Psoas muscle (tissue), 8 donors: ENCODE data around the gene CCDC93. TPM values are rescaled to one million over a fixed set of nuclear protein-coding genes. Genes with fewer than 3 reads are reported as not detected.

Source experiments
- ATAC-seq, 4 donors: fragments of 200-7000 bp; cut with Tn5 transposase; one replicate each; pipeline ENCODE4 v1.9.1; 2020; ENCODE audit warnings: moderate library complexity in 3 of 4, mild to moderate bottlenecking in 2 of 4
- DNase-seq, 2 donors: peaks; one replicate each; pipeline ENCODE4 v3.0.0-alpha.2; 2020
- H3K27ac ChIP-seq: fragments of 200-600 bp; one replicate; pipeline ENCODE4 v1.8.0; 2022
- H3K27me3 ChIP-seq, 3 donors: fragments of 200-600 bp in 1 of 3; one replicate each; pipeline versions ENCODE4 v1.6.1 to v1.8.0; 2013 to 2022; ENCODE audit warnings: low read length in 2 of 3, mild to moderate bottlenecking in 2 of 3, moderate library complexity in 1 of 3; ENCODE audit not compliant: insufficient read depth in 3 of 3
- H3K36me3 ChIP-seq, 2 donors: fragments of 200-600 bp in 1 of 2; one replicate each; pipeline versions ENCODE4 v1.6.1 to v1.8.0; 2013 to 2022; ENCODE audit warnings: low read depth in 1 of 2, mild to moderate bottlenecking in 1 of 2, moderate library complexity in 1 of 2; ENCODE audit not compliant: insufficient read depth in 1 of 2
- H3K4me1 ChIP-seq: fragments of 200-600 bp; one replicate; pipeline ENCODE4 v1.8.0; 2022
- H3K4me3 ChIP-seq: fragments of 200-600 bp; one replicate; pipeline ENCODE4 v1.8.0; 2022; ENCODE audit warnings: mild to moderate bottlenecking
- H3K9me3 ChIP-seq: fragments of 200-600 bp; one replicate; pipeline ENCODE4 v1.8.0; 2022
- WGBS, 3 donors: extraction: QIAGEN DNeasy Blood & Tissue Kit; methylation state at CpG; one replicate each; pipeline versions ENCODE4 v1.1.6 to v1.1.7; 2013; 5-methylcytosine and 5-hydroxymethylcytosine counted together
- intact Hi-C, 2 donors: fragments of 100-400 bp; cut with DNase I; formaldehyde crosslinking; loops; one replicate each; pipeline versions ENCODE4 v1.11.0 to v1.14.2; 2022
- polyA plus RNA-seq, 3 donors: library from polyadenylated mRNA; stranded (reverse); fragments of 200-250 nt; gene quantifications; one replicate each; pipeline ENCODE4 v1.2.3, GENCODE V29; 2013
- total RNA-seq, 4 donors: library from RNA; stranded (reverse); fragmentation: NEBNext Ultra II Directional in 2 of 4; extraction: Animal tissue kit (Norgen Biotek cat#: 25700) in 2 of 4; gene quantifications; one replicate each; pipeline versions ENCODE4 v1.2.1 to v1.2.4, GENCODE V29; 2021 to 2023
- TF ChIP-seq, protein P1 (sequence below): fragments of 200-600 bp; IDR thresholded peaks from one replicate; pipeline ENCODE4 v1.8.0; 2022; ENCODE audit warnings: antibody characterized with exemption
- donor health status: healthy with polysubstance abuse.
- donor health status: DM: no; HTN: no; CAD: no; lungs with moderate emphysema.
- donor health status: Bipolar disorder and iron deficiency.
- donor health status: healthy.
- donor health status: DM: yes; HTN: yes; CAD: no.
- donor health status: DM: no; HTN: no; CAD: no.
- donor health status: DM: no; HTN: no; CAD: no.
- donor health status: DM: yes; HTN: yes; CAD: no.

CCDC93 gene
- total and polyA plus RNA-seq, 7 donors: 6.7 to 15.5 (median 12.4) TPM

- no peaks in the 10 kb centered on the region for H3K9me3 ChIP-seq
- WGBS, 3 donors: 92 to 94% (median 92%) methylated on average over 5 of the region's 5 CpGs
- ATAC-seq (no peak), DNase-seq (no peak)
- no peak overlapping the region for H3K4me3 ChIP-seq
- TF ChIP-seq, protein P1, sequence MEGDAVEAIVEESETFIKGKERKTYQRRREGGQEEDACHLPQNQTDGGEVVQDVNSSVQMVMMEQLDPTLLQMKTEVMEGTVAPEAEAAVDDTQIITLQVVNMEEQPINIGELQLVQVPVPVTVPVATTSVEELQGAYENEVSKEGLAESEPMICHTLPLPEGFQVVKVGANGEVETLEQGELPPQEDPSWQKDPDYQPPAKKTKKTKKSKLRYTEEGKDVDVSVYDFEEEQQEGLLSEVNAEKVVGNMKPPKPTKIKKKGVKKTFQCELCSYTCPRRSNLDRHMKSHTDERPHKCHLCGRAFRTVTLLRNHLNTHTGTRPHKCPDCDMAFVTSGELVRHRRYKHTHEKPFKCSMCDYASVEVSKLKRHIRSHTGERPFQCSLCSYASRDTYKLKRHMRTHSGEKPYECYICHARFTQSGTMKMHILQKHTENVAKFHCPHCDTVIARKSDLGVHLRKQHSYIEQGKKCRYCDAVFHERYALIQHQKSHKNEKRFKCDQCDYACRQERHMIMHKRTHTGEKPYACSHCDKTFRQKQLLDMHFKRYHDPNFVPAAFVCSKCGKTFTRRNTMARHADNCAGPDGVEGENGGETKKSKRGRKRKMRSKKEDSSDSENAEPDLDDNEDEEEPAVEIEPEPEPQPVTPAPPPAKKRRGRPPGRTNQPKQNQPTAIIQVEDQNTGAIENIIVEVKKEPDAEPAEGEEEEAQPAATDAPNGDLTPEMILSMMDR: no peak
- H3K27me3 ChIP-seq: no peaks in the 10 kb centered on the region
- H3K4me1 ChIP-seq: no peaks in the 10 kb centered on the region
- intact Hi-C loops: no loop called here
- H3K27ac ChIP-seq: no peak overlapping the region
- peaks cover 0 to 47% of the 10 kb centered on the region in 2 donors for H3K36me3 ChIP-seq
These were observed 31.4 kb downstream of the CCDC93 start for GRCh38 chr2:117982376-117983033.

DNA sequence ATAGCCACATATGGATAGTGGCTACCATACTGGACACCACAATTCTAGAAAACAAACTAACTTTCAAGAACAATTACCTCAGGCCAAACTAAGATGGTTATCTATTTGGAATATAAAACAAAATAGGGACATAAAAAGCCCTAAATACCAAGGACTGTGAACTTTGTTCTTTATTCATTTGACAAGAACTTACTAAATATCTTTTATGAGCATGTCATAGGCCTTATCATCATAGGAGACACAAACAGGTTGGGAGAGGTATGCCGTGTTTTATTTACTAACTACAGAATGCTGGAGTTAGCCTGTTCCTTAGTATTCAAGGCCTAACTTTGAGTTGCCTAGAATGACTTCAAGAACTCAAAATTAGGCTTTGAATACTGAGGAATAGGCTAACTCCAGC lies 32.1 kb downstream of the CCDC93 start:
- Histone ChIP-seq H3K4me3 (no peak overlapping the region), H3K36me3 (peaks cover 0 to 54% of the 10 kb centered on the region in 2 donors), H3K27ac (no peak overlapping the region), H3K4me1 (no peaks in the 10 kb centered on the region), H3K9me3 (no peaks in the 10 kb centered on the region), H3K27me3 (no peaks in the 10 kb centered on the region)
- TF ChIP-seq, protein P1: no peak
- 93 to 100% (median 100%) methylated on average over 1 of the region's 1 CpG for WGBS, 3 donors
- ATAC-seq (no peak), DNase-seq (no peak)
- intact Hi-C loops: no loop called here

DNA sequence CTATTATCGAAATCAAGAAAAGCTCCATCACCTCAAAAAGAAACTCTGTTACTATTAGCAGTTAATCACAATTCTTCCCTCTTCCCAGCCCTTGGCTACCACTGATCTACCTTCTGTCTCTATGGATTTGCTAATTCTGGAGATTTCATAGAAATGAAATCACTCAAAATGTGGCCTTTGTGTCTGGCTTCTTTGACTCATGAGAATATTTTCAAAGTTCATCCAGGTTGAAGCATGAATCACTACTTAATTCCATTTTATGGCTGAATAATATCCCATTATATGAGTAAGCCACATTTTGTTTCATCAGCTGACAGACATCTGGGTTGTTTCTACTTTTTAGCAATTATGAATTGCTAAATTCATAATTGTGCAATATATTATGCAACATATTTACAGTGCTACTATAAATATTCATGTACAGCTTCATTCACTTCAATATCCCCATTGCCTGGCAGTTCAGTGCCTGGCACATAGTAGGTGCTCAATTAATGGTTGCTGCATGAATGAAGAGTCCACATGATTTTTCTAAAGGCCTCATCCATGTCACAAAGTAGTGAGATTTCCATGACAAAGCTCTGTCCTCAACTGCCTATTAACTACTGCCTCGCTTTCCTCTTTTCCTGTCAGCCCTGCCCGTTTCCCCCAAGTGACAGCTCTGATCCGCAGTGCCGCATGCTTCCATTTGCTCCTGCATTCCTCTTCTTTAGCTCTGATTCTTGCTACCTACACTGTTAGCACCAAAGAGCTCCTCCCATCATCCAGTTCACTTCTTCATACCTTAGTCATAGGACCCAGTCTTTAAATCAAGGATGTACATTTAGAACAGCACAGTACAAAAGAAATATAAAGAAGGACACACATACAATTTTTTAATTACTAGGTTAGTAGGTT lies 32.8 kb downstream of the CCDC93 start:
- Histone ChIP-seq H3K4me3 (no peak overlapping the region), H3K27ac (peak overlapping the region; percentile 1), H3K36me3 (peaks cover 0 to 57% of the 10 kb centered on the region in 2 donors), H3K9me3 (no peaks in the 10 kb centered on the region), H3K4me1 (no peaks in the 10 kb centered on the region), H3K27me3 (no peaks in the 10 kb centered on the region)
- WGBS, 3 donors: 85 to 95% (median 88%) methylated on average over 5 of the region's 5 CpGs
- intact Hi-C loops: no loop called here
- TF ChIP-seq, protein P1: no peak
- peak; percentile 30 to 78 (median 58) for ATAC-seq
- DNase-seq: no peak

DNA sequence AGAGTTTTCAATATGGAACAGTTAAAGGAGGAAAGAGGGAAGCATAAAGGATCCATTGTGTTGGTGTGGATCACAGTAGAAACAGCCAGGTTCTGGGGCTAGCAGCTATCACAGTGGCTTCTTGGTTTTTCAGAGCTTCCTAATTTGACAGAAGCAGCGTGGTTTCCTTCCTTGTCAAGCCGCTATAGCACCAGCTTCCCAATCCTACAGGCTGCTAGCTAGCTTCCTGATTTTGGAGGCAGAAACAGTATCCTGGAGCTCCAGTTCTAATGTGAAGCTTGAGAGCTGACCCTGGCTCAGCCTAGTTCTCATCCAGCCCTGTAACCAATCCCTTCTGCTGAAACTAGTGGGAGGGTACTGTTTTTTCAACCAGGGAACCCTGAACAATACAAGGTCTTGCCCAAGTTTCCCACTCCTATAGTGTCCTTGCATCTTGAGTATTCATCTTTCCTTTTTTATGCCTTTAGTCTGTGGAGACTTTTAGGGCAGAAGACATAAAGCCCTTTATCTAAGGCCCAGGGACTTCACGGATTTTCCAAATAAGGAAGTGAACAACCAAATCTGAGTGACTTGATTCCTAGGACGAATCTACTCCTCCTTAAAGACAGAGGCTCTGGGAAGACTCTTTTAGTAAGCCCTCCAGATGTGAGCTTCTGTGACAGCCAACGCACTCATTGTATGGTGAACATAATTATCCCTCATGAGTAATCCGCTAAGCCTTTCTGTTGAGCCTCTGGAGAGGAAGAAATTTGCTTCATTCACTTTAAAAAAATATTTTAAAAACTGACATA lies 33.8 kb downstream of the CCDC93 start:
- TF ChIP-seq, protein P1: no peak
- DNase-seq (no peak), ATAC-seq (no peak)
- Histone ChIP-seq H3K36me3 (peaks cover 0 to 57% of the 10 kb centered on the region in 2 donors), H3K27ac (no peak overlapping the region), H3K4me1 (no peaks in the 10 kb centered on the region), H3K9me3 (no peaks in the 10 kb centered on the region), H3K4me3 (no peak overlapping the region), H3K27me3 (no peaks in the 10 kb centered on the region)
- intact Hi-C loops: no loop called here
- 82 to 92% (median 83%) methylated on average over 6 of the region's 6 CpGs for WGBS, 3 donors
